ENCODE results near the gene GALNT18.
A peak's percentile ranks its signal among the peaks of the same experiment; 100 is the strongest.
"Not testable (repeated sequence)": the region's sequence is repeated elsewhere in the genome, so short reads cannot be mapped to it uniquely, and the experiment has no call there.

GALNT18 gene

DNA sequence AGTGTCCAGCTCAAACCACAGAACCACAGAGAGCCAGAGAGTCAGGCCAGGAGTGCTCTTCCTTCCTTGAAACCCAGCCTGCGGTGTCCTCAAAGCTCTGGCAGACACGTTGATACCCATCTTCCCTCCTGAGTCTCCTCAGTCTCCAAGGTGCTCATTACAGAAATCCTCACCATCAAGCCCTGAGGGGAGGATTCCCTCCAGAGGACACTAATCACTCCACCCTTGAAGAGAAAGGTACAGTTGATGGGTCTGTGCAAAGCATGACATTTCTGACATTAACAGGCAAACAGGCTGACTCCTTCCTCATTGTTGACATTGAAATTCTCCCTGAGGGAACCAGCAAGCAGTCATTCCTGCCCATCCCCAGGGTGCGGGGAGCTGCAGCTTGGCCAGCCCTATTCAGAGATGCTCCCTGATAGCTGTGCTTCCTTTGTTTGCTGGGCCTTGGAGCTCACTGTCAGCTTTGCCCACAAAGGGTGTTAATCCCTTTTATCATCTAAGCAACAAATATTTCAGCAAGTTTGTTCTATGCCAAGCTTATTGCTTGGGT, 167.1 kb downstream of the GALNT18 start:
- DNase-seq = no peak

DNA sequence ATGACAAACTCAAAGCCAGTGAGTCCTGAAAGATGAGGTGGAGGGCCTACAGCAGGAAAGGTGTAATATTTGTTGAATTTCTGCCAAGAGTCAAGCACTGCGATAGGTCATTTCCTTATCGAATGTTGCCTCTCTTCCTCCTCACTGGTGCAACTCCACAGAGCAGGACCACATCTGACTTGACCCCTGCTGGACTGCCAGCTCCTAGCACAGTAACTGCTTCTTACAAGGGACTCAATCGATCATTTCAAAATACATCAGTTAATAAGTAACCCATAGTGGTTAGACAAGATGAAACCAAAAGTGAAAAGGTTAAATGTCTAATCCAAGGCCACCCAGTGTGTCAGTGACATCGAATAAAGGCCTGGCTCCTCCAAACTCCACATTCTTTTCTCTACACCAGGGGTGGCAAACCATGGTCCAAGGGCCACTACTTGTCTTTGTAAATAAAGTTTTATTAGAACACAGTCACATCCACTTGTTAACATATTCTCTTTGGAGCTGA, 170.3 kb downstream of the GALNT18 start:
- no peak for DNase-seq

DNA sequence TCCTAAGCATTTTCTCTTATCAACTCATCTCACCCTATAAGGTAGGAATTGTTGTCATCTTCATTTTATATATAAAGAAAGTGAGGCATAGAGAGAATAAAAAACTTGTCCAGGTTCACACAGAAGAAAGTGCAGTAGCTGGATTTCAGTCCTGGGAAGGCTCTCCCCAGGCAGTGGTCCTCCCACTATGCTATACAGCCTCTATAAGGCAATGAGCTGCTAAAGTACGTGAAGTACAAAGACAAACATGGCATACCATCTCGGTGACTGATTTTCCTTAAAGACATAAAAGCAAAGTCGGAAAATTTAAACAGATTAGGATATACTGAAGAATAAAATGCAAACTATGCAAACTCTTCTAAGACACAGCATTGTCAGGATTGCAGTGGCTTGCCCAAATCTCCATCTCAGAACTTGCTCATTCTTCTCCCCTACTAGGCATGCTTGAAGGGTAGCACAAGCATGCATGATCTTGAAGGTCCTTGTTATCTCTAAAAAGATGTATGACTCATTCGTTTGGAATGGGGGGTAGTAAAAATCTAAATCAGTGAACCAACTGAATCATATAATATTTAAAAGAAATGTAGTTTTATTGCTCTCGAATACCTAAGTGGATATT, 171.0 kb downstream of the GALNT18 start:
- no peak for DNase-seq

DNA sequence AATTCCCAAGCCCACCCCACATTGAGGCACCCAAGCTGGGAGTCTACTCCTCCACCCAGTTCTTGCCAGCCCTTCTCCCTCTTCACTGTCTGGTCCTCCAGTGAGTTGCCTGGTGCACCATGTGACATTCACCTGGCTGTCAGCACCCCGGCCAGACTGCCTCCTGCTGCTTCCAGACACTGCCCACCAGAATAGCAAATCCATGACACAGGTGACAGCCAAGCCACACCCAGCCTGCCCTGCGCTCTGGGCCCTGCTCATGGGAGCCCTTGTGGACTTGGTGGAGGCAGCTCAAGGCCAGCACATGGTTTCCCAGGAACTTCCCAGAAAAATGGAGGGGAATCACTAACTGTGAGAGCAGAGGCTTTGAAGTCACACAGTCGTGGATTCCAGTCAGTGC, 172.5 kb downstream of the GALNT18 start:
- no peak for DNase-seq

DNA sequence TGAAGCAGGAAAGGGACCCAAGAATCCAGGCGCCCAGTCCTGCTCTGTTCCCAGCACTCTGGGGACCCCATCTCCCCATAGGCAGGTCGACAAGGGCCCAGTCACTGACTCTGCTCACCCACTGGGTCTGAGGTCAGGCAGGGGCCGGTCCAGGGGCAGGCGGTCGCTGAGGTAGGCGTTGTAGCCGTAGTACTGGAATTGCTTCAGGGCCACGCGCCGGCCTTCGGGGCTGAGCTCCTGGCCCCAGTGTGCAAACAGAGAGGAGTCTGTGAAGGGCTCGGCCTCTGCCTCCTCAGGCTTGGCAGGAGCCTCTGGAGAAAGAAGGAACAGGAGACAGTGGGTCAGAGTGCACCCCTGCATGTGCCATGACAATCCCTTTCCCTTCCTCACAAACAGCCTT, 173.2 kb downstream of the GALNT18 start:
- DNase-seq = no peak

DNA sequence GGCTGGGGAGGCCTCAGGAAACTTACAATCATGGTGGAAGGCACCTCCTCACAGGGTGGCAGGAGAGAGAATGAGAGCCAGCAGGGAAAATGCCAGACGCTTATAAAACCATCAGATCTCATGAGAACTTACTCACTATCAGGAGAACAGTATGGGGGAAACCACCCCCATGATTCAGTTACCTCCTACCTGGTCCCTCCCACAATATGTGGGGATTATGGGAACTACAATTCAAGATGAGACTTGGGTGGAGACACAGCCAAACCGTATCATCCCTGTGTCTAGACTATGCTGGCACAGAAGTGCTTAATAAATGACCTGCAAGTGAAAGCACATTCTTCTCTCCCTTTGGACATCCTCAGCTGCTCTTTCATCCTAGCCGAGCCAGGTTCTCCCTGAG, 174.2 kb downstream of the GALNT18 start:
- not testable (repeated sequence) for DNase-seq

DNA sequence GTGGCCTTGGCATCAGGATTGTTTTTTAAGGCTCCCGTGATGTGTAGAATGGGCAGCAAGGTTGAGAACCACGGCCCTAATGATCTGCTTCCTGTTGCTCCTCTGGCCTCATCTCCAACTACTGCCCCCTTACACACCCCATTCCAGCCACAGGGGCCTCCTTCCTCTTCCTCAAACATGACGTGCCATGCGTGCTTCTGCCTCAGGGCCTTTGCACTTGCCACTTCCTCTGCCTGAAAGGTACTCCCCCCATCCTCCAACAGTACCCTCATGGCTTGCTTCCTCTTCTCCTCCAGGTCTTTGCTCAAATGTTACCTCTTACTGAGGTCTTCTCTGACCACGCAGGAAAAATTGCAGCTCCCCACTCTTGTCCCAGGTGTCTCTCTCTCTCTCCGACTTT, 174.8 kb downstream of the GALNT18 start:
- DNase-seq = no peak

DNA sequence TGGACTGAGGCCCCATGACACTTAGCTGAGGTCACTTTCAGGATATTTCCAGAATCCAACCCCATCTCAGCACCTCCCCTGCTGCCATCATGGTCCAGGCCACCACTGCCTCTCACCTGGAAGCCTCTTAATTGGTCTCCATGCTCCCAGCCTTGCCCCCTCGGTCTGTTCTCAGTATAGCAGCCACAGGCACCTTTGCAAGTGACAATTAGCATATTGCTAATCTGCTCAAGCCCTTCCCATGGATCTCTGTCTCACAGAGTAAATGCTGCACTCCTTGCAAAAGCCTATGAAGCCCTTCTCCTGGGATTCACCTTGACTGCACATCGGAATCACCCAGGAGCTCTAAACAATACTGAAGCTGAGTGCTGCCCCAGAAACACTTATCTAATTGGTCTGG, 175.2 kb downstream of the GALNT18 start:
- no peak for DNase-seq

DNA sequence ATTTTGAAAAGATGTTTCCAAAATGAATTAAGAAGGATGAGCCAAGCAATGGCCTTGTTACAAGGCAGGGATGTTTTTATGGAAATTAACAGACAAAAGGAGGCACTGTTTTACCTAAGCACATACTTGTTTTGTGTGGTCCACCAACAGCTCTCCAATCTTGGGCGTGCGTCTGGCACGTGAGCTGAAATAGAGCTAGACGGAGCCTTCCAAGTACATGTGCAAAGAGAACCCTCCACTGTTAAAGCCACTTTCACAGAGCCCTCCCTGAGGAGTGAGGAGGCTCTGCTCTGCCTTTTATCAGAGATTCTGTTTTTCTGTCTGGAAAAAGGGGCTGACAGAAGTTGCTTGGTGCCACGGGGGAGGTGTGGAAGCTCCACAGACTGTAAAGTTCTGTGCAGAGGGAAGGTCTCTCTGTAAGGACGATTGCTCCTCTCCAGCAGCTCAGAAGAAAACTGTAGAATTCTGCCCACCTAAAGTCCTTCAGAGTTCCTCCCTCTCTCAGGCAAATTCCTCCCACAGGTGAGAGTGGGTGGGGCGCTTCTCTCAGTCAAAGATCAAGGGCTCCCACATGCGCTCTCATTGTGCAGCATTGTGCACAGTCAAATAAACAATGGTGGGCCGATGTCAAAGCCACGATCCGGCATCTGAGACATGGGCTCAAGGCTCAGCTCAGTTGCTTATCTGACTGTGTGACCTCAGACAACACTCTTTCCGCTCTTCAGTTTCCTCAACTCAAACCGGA, 176.2 kb downstream of the GALNT18 start:
- DNase-seq = no peak

DNA sequence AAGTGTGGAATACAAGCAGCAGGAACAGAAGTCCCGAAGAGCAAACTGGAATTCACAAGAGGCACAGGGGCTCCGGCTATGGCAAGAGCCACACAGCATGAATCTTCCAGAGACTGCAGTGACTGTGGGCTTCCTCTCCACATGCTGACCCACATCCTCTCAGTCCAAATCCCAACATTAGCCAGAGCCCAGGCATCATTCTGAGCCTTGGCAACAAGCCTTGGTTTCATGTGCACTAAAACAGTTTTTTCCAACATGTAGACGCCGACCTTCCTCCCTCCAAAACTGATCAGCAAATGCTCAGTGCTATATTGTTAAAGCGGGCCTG, 177.0 kb downstream of the GALNT18 start:
- no peak for DNase-seq

DNA sequence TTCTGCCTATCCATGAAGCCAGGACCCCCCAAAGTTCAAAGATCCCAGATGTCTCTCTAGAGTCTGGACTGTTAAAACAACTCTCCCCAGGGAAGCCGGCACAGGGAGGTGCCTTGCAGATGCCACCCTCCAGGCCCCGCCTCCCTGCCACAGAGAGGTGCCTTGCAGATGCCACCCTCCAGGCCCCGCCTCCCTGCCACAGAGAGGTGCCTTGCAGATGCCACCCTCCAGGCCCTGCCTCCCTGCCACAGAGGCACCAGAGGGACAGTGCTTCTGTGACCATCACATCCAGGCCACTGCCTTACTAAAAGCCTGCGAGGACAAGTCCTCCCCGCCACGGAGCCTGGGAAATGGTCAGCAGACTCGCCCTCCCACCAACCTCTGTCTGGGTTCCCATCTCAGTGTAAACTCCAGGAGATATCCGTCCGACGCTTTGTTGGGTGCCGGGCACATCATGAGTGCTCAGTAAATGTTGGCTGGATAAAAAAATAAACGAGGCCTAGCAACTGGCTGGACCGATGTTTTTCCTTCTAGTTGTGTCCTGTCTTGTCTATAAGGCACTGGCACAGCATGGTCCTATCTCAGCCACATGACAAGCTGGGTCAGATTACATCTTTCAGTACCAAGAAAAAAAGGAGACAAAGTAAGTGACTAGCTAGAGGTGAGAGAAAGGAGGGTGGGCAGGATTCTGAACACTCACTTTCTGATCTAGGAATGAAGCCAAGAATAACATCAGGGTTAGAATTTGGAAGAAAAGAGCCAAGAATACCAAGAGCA, 177.6 kb downstream of the GALNT18 start:
- no peak for DNase-seq

DNA sequence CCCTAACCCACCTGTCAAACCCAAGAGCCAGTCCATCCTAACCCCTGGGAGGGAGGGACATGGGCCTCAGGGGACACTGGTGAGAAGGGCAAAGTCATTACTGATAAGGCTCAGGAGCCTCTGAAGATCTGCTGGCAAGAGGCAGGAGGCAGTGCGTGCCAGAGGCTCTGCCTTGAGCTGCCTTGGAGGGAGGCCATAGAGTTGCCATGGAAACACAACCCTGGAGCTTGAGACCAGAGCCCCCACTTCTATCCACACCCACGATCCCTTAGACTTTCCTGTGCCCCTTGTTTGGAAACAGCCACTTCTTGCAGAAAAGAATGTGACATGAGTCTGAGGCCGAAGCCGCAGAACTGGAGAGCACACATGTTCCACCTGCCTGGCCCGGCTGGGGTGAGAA, 179.0 kb downstream of the GALNT18 start:
- DNase-seq = peak in 1 of 2 experiments; percentile 32

DNA sequence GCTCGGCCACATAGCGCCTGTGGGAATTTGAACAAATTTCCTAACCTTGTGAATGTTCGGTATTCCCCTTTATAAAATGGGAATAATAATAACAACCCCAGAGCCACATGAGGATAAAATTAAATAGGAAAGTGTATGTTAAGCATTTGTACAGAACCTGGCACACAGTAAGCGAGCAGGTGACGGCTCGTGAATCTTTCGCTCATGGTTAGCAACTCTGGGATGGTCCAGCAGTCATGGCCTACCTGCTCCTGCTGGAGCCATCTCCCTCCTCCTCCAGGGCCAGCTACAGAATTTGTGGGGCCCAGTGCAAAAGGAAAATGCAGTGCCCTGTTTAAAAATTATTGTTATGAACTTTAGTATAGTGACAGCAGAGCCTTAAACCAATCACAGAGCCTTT, 180.3 kb downstream of the GALNT18 start:
- no peak for DNase-seq

DNA sequence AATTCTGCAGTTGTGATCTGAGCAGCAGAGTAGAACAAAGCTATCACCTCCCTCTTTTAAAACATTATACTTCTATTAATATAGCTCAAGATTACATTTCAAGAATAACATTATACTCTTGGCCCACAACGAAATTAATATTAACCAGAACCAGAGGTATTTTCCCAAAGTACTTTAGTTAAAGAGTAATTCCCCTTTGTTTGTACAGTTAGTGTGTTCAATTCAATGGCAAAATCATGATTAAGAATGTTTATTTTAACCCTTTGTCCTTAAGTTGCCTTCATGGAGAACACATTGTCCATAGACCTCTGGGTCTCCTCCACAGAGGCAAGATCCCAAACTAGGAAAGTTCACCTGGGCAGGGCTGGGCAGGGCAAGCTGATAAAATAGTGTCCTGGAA, 180.7 kb downstream of the GALNT18 start:
- no peak for DNase-seq

DNA sequence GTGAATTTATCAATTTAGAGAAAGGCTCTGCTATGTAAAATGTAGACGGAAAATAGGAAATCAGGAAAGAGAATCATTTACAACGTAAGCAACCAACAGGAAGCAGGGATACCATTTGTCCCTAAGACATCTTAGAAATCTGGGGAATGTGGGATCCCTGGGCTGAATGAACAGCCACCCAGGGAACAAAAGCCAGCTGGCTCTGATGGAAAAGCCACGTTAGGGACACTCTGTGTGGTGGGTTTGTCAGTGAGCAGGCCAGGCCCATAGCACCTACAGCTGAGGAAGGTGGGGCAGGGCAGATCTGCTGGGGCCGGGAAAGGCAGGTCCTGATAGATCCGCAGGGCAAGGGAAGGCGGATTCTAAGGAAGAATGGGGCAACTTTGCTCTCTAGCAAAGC, 181.7 kb downstream of the GALNT18 start:
- DNase-seq = no peak

DNA sequence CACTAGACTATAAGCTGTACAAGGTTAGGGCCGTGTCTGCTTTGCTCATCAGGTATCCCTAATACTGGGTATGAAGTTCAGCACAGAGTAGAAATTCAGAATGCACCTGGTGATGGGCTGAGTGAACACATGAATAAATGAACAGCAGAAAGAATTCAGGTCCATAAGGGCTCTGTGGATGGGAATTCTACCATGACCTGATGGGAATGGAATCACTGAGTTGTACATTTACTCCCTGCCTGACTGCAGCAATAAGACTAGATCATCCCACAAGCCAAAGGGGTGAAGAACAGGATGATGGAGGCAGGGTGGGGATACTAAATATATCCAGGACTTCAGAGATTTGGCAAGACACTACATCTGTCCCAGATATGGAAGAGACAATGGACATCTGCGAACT, 182.2 kb downstream of the GALNT18 start:
- DNase-seq = no peak

DNA sequence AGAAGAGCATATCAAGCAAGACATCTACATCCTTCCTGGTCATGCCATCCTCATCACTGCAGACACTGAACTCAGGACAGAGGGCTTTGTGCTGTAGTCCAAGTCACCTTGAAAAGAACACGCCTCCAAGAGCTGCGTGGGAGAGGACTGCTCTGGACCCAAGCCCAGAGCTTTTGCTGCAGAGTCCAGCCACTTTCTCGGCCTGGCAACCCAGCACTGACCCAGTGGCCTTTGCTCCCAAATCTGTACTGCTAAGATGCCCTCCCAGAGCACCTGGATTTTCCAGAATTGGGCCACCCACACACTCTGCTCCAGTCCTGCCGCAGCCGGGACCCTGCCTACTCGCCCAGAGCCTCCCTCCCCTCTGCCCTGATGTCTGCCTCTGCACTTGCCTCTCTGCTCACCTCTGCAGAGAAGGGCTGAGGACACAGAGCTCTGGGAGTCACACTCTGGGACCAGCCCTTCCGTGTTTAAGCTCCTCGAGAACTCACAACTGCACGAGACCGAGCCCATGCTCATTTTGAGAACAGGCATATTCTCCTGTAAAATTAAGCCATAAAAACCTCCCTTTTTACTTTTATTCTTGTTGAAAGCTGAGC, 185.0 kb downstream of the GALNT18 start:
- no peak for DNase-seq

DNA sequence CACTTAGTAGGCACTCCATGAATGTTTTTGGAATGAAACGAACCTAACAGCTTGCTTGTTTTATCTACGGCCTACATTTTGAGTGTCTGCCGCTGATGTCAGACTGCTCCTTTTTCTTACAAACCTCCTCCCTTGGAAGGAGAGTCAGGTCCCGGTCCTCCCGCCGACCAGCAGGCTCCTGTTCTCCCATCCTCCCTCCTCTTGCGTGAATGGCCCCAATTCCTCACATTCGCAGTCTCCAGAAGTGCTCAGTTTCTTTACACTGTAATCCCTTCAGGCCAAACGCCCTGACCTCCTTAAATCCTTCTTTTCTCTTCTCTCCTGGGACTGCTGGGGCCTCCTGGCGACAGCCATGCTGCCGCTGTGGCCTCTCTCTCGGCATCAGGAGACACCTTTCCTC, 186.2 kb downstream of the GALNT18 start:
- no peak for DNase-seq

DNA sequence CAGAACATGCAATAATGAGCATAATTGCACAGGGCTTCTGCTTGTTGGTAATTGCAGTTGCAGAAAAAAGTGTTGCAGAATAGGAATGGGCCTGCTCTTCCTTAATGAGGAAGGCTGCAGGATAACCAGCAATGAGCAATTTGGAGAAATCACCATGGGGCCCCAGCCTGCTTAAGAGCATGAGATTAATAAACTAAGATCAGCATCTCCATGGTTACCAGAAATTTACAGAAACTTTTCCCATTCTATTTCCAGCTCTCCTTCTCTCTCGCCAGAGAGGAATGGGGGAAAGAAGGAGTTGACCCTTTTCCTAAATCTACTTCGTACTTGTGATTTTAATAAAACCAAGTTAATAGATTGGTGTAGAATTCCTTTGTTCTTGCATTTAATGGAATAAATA, 187.8 kb downstream of the GALNT18 start:
- no peak for DNase-seq

DNA sequence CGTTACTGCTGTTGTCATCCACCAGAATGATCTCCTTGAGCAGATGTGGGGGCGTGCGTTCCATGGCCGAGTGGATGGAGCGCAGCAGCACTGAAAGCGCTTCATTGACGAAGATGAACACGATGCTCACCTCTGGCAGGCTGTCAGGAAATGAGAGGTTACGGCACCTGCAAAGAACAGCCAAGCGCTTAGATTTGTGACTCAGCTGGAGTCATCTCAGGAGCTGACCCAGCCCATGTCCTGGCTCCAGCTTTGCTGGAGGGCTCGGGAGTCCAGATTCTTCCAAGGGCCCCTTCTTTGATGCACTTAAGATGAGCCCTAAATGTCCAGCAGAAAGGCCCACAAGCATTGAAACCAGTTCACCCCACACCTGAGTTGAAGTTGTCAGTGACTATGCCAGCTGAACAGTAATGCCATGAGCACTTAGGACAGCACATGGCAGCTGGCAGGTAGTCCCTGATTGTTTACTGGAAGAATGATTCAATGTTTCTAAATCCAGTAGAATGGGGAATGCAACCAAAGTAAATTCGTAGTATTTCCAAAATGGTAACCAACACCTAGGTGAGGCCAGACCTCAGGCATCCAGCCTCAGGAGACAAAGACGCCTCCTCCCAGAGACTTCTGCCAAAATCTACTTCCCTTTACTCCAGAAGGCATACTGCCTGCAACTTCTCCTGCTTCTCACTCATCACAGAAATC, 189.0 kb downstream of the GALNT18 start:
- DNase-seq = no peak

DNA sequence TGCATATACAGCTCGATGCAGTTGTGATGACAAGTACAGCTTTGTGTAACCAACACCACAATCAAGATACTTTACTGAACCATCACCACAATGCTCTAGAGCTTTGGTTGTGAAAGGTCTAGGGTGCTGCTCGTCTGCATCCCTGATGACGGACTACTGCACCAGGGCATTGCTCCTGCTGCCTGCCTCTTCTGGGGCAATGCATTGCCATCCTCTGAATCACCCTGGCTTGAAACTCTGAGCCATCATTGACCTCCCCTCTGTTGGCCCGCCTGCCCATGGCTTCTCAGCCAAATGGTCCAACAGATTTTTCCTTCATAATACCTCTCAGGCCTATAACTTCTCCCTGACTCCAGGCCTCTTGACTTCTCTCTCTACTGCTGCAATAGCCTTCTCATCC, 191.4 kb downstream of the GALNT18 start:
- no peak for DNase-seq

DNA sequence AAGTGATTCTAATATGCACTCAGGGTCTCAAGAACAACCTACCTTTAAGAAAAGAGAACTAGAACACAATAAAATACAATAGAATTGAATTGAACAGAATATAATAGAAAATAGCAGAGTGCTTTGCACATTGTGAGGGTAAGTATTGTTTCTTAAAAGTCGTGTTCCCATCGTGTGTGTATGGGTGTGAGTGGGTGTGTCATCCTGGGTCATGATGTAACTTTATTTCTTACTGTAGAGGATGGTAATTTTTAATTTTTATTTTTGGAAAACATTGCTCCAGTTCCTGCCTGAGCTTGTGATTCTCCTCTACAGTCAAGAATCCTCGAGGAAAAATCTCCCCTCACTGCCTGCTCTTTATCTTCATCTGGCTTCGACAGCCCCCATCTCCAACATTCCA, 193.1 kb downstream of the GALNT18 start:
- no peak for DNase-seq

DNA sequence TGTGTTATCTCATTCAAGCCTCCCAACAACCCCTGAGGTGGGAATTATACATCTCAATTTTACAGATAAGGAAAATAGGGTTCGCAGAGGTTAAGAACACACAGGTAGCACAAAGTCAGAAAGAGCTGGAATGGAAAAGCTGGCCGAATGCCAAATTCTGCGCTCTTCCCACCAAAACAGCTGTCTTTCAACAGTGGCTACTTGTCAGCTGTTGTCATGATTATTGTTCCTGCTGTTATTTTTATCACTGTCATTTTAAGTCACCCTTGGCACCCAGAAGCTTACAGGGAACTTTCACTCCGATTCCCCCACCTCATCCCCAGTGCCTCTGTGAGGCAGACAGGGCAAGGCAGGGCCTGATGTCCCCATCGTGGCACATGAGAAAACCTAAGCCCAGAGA, 194.3 kb downstream of the GALNT18 start:
- no peak for DNase-seq

Data from cerebellar nuclear complex (tissue), 1 donor.